Ascending aorta (tissue), 2 donors: Measurements from ENCODE around the gene XKR7. TPM values are rescaled to one million over a fixed set of nuclear protein-coding genes. Genes with fewer than 3 reads are reported as not detected.
"Not testable (repeated sequence)": the region's sequence is repeated elsewhere in the genome, so short reads cannot be mapped to it uniquely, and the experiment has no call there.

Source experiments
- DNase-seq, 2 donors: peaks; one replicate each; pipeline ENCODE4 v3.0.0-alpha.2; 2019; ENCODE audit warnings: low spot score in 2 of 2
- H3K27ac ChIP-seq, 2 donors: fragments of 200-600 bp; sonication (generic); one replicate each; pipeline ENCODE4 v1.5.1; 2016 to 2017; ENCODE audit warnings: mild to moderate bottlenecking in 1 of 2
- H3K27me3 ChIP-seq: fragments of 200-600 bp; sonication (generic); one replicate; pipeline ENCODE4 v1.5.1; 2017
- H3K36me3 ChIP-seq, 2 donors: fragments of 200-600 bp; sonication (generic); one replicate each; pipeline ENCODE4 v1.5.1; 2016
- H3K4me1 ChIP-seq, 2 donors: fragments of 200-600 bp; sonication (generic); one replicate each; pipeline ENCODE4 v1.5.1; 2016 to 2017; ENCODE audit warnings: mild to moderate bottlenecking in 1 of 2
- H3K4me3 ChIP-seq, 2 donors: fragments of 200-600 bp; sonication (generic); one replicate each; pipeline ENCODE4 v1.5.1; 2016 to 2017; ENCODE audit warnings: mild to moderate bottlenecking in 1 of 2
- H3K9me3 ChIP-seq, 2 donors: fragments of 200-600 bp; sonication (generic); one replicate each; pipeline ENCODE4 v1.5.1; 2016
- intact Hi-C: fragments of 100-400 bp; cut with DNase I; formaldehyde crosslinking; loops from one replicate; pipeline ENCODE4 v1.15.1; 2023
- total RNA-seq: library from RNA; depleted of rRNA; stranded (reverse); fragments of >200 nt; gene quantifications from one replicate; pipeline ENCODE4 v1.1.0, GENCODE V29; 2016
- TF ChIP-seq, protein P1 (sequence below), 3 experiments: fragments of 200-600 bp in 2 of 3; fragments of 450-650 bp in 1 of 3; sonication (generic) in 2 of 3; IDR thresholded peaks; one replicate each; pipeline ENCODE4 v1.5.1; 2016 to 2019; ENCODE audit warnings: antibody characterized with exemption in 3 of 3, mild to moderate bottlenecking in 1 of 3, moderate library complexity in 1 of 3

XKR7 gene
- total RNA-seq, result not detected

- Histone ChIP-seq H3K27ac (no peak within 1 kb of the TSS), H3K36me3 (no peaks in the 10 kb centered on the region), H3K4me1 (no peaks in the 10 kb centered on the region), H3K4me3 (peak within 1 kb of the TSS in 1 of 2 donors; percentile 33), H3K9me3 (no peaks in the 10 kb centered on the region), H3K27me3 (peaks cover 3% of the 10 kb centered on the region)
- TF ChIP-seq, protein P1, sequence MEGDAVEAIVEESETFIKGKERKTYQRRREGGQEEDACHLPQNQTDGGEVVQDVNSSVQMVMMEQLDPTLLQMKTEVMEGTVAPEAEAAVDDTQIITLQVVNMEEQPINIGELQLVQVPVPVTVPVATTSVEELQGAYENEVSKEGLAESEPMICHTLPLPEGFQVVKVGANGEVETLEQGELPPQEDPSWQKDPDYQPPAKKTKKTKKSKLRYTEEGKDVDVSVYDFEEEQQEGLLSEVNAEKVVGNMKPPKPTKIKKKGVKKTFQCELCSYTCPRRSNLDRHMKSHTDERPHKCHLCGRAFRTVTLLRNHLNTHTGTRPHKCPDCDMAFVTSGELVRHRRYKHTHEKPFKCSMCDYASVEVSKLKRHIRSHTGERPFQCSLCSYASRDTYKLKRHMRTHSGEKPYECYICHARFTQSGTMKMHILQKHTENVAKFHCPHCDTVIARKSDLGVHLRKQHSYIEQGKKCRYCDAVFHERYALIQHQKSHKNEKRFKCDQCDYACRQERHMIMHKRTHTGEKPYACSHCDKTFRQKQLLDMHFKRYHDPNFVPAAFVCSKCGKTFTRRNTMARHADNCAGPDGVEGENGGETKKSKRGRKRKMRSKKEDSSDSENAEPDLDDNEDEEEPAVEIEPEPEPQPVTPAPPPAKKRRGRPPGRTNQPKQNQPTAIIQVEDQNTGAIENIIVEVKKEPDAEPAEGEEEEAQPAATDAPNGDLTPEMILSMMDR (IDR thresholded peaks at IDR 0.05), result no peak
- DNase-seq, result no peak
- intact Hi-C loops, result no loop called here
These were observed at the start of gene XKR7 for GRCh38 chr20:31967830-31968249. Gene XKR7, plus strand, starts transcription at chr20:31968151. Its CDS starts 25 bp downstream, at chr20:31968176.

DNA sequence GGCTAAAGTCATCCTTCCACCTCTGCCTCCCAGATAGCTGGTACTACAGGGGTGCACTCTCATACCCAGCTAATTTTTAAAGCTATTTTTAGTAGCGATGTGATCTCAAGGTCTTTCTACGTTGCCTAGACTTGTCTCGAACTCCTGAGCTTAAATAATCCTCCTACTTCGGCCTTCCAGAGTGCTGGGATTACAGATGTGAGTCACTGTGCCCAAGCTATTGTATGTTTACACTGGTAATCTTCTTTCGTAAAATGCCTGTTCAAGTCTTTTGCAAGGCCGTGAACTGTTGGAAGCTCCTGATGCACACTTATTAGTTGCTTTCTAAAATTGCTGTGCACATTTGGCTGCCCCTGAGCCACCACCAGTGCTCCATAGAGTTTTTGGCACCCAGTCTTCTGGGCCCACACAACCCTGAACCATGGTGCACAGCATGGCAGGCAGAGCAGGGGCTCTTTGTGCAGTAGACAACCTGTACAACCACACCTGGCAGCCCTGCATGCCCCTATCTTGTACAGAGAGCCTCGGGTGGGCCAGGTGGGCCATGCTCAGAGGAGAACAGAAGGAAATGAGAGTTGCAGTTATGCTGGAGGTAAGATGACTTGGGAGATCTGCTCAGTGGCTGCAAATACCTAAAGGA lies 49.4 kb upstream of the XKR7 start:
- intact Hi-C loops, result loop anchor here (5.0 kb wide), 1 partner anchor 56 kb away; no protein-coding TSS in a partner anchor
- Histone ChIP-seq H3K9me3 (no peaks in the 10 kb centered on the region), H3K36me3 (no peaks in the 10 kb centered on the region), H3K27me3 (no peaks in the 10 kb centered on the region), H3K27ac (no peak overlapping the region), H3K4me1 (no peaks in the 10 kb centered on the region), H3K4me3 (no peak overlapping the region)
- DNase-seq, result no peak
- TF ChIP-seq, protein P1 (IDR thresholded peaks at IDR 0.05), result no peak

GRCh38 chr20:31919410-31920155 lies 48.4 kb upstream of the XKR7 start:
- no peaks in the 10 kb centered on the region for H3K36me3 ChIP-seq
- H3K27me3 ChIP-seq, result no peaks in the 10 kb centered on the region
- intact Hi-C loops, result loop anchor here (5.0 kb wide), 1 partner anchor 57 kb away; no protein-coding TSS in a partner anchor
- TF ChIP-seq, protein P1 (IDR thresholded peaks at IDR 0.05), result no peak
- H3K4me3 ChIP-seq, result no peak overlapping the region
- no peaks in the 10 kb centered on the region for H3K9me3 ChIP-seq
- no peak for DNase-seq
- H3K4me1 ChIP-seq, result no peaks in the 10 kb centered on the region
- H3K27ac ChIP-seq, result no peak overlapping the region

DNA sequence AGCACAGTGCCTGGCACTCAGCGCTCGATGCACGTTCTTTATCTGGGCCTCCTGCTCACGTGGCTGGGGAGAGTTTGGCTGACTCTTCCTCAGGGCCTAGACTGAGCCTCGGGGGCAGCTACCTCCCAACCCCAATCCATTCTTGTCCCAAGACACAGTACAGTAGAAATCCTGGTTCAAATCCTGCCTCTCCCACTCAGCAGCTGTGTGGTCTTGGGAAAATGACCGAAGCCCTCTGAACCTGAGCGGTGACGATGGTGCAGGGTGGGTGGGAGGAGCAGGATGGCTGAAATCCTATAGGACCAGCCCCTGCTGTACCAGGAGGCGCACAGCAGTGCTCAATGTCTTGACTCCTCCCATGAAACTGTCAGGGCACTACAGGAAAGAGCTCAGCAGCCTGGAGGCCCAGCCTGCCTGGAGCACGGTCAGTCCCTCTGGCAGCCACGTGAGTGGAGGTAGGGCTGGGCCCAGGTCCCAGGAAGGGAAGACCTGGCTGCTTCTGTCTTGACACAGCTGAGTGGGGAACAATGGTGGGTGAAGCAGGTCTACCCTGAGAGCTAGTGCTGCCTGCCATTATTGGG lies 47.6 kb upstream of the XKR7 start:
- no peak for DNase-seq
- Histone ChIP-seq H3K27me3 (no peaks in the 10 kb centered on the region), H3K9me3 (no peaks in the 10 kb centered on the region), H3K27ac (no peak overlapping the region), H3K4me3 (no peak overlapping the region), H3K36me3 (no peaks in the 10 kb centered on the region), H3K4me1 (no peaks in the 10 kb centered on the region)
- TF ChIP-seq, protein P1 (IDR thresholded peaks at IDR 0.05), result no peak
- intact Hi-C loops, result no loop called here

DNA sequence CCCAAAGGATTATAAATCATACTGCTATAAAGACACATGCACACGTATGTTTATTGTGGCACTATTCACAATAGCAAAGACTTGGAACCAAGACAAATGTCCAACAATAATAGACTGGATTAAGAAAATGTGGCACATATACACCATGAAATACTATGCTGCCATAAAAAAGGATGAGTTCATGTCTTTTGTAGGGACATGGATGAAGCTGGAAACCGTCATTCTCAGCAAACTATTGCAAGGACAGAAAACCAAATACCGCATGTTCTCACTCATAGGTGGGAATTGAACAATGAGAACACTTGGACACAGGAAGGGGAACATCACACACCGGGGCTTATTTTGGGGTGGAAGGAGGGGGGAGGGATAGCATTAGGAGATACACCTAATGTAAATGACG lies 46.5 kb upstream of the XKR7 start:
- intact Hi-C loops, H3K27me3 ChIP-seq, DNase-seq, H3K36me3 ChIP-seq, H3K27ac ChIP-seq, H3K4me3 ChIP-seq, H3K9me3 ChIP-seq, H3K4me1 ChIP-seq: not testable (repeated sequence)

GRCh38 chr20:31922181-31922580 lies 45.8 kb upstream of the XKR7 start:
- Histone ChIP-seq H3K9me3 (no peaks in the 10 kb centered on the region), H3K27me3 (no peaks in the 10 kb centered on the region), H3K36me3 (no peaks in the 10 kb centered on the region), H3K27ac (no peak overlapping the region), H3K4me3 (no peak overlapping the region), H3K4me1 (no peaks in the 10 kb centered on the region)
- TF ChIP-seq, protein P1 (IDR thresholded peaks at IDR 0.05), result no peak
- no peak for DNase-seq
- intact Hi-C loops, result no loop called here
